Nucleus accumbens (tissue), 56 donors: ENCODE measurements around the gene KCNQ1.

ENCODE experiments used
- DNase-seq, 56 donors: peaks; one replicate each; lab custom pipeline; 2025; lab: John Stamatoyannopoulos, UW

Gene KCNQ1

GRCh38 chr11:2422461-2423156, 22.2 kb upstream of the KCNQ1 start:
- DNase-seq, result no peak

GRCh38 chr11:2423157-2424025, 21.4 kb upstream of the KCNQ1 start:
- no peak for DNase-seq

GRCh38 chr11:2424811-2425495, 19.9 kb upstream of the KCNQ1 start:
- no peak for DNase-seq

- no peak for DNase-seq
Observed at GRCh38 chr11:2425506-2425905, 19.3 kb upstream of the KCNQ1 start.

GRCh38 chr11:2426221-2426620, 18.6 kb upstream of the KCNQ1 start:
- DNase-seq, result no peak

GRCh38 chr11:2426826-2427521, 17.8 kb upstream of the KCNQ1 start:
- DNase-seq, result no peak

GRCh38 chr11:2427721-2428321, 17.0 kb upstream of the KCNQ1 start:
- DNase-seq, result no peak

- DNase-seq, result peak in 38 of 56 donors; percentile 2 to 77 (median 24)
Observed at GRCh38 chr11:2428322-2428795, 16.4 kb upstream of the KCNQ1 start.

GRCh38 chr11:2431395-2431794, 13.4 kb upstream of the KCNQ1 start:
- no peak for DNase-seq

GRCh38 chr11:2432171-2432621, 12.6 kb upstream of the KCNQ1 start:
- no peak for DNase-seq

- no peak for DNase-seq
Observed at GRCh38 chr11:2432628-2433071, 12.2 kb upstream of the KCNQ1 start.

- no peak for DNase-seq
Observed at GRCh38 chr11:2433106-2433925, 11.5 kb upstream of the KCNQ1 start.

GRCh38 chr11:2434008-2434407, 10.8 kb upstream of the KCNQ1 start:
- no peak for DNase-seq

- DNase-seq, result no peak
Observed at GRCh38 chr11:2434506-2435255, 10.1 kb upstream of the KCNQ1 start.

- DNase-seq, result no peak
Observed at GRCh38 chr11:2435288-2436012, 9.4 kb upstream of the KCNQ1 start.

GRCh38 chr11:2436013-2436520, 8.7 kb upstream of the KCNQ1 start:
- no peak for DNase-seq

GRCh38 chr11:2436521-2437031, 8.2 kb upstream of the KCNQ1 start:
- DNase-seq, result no peak
